HG03457 (cell line): Measurements from ENCODE around the gene AFG3L2.
A peak's percentile ranks its signal among the peaks of the same experiment; 100 is the strongest.

Experiments
- ATAC-seq: cut with Tn5 transposase; IDR thresholded peaks from one replicate; pipeline ENCODE4 v1.9.1; 2021; ENCODE audit warnings: moderate number of reproducible peaks; ENCODE audit not compliant: unreplicated experiment

AFG3L2 gene

DNA sequence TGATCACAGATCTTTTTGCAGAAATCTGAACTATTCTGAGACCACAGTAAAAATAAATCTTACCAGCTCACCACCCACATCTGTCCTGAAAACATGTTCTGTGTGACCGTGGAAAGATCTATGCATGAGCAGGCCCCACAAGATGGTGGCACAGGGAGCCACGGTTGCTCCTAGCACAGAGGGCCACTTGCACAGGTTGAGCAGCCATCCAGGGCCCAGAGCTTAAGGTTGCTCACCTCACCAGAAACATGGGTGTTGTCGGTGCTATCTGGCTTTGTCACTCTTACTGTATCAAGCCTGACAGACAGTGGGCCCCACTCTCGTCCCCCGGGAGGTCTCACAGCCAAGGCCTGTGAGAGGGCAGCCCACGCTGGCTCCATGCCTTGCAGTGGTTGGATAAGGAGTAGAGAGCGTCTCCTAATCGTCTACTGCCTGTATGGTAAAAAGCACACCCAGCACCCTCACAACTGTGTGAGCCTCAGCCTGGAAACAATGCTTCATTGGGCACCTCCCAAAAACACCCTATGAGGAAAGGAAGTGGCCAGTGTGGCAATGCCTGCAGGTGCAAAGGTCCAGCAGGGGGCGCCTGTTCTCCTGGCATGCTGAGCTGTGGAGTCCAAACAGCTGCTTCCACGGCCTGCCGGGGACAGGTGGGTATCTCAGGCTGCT, 49.4 kb downstream of the AFG3L2 start:
- no peak for ATAC-seq

DNA sequence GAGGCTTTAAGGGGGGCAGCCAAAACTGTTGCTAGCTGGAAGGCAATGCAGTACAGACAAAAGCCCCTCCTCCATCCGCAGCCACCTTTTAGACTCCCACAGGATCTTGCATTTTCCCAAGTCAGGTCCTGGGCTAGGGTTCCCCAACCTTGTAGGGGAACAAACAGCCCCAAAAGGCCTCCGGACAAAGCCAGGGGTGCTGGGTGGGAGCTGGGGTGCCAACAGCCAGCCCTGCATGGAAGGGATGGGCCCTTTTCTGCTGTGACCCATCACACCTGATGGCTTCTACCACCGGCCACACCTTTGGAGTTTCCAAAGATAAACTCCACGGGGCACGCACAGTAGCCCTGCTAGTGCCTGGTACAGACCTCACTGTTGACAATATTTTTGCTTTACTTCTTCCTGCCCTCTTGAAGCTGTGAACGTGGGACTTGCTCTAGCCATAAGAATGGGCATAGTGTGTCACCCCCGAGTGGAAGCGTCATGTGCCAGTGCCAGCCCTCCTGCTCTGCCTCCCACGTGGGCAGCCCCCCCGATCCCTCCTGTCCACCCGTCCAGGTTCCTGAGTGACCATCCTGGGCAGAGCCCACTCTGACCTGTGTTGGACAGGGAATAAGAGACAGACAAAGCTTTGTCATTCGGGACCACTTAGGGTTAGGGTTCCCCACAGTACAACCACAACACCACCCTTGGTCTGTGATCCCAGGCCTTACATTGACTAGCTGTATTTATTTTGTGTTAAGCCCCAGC, 50.1 kb downstream of the AFG3L2 start:
- ATAC-seq, result no peak

DNA sequence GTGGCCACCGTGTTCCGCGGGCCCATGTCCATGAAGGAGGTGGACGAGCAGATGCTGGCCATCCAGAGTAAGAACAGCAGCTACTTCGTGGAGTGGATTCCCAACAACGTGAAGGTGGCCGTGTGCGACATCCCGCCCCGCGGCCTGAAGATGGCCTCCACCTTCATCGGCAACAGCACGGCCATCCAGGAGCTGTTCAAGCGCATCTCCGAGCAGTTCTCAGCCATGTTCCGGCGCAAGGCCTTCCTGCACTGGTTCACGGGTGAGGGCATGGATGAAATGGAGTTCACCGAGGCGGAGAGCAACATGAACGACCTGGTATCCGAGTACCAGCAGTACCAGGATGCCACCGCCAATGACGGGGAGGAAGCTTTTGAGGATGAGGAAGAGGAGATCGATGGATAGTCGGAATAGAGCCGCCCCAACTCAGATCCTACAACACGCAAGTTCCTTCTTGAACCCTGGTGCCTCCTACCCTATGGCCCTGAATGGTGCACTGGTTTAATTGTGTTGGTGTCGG, 51.2 kb downstream of the AFG3L2 start:
- ATAC-seq, result no peak

DNA sequence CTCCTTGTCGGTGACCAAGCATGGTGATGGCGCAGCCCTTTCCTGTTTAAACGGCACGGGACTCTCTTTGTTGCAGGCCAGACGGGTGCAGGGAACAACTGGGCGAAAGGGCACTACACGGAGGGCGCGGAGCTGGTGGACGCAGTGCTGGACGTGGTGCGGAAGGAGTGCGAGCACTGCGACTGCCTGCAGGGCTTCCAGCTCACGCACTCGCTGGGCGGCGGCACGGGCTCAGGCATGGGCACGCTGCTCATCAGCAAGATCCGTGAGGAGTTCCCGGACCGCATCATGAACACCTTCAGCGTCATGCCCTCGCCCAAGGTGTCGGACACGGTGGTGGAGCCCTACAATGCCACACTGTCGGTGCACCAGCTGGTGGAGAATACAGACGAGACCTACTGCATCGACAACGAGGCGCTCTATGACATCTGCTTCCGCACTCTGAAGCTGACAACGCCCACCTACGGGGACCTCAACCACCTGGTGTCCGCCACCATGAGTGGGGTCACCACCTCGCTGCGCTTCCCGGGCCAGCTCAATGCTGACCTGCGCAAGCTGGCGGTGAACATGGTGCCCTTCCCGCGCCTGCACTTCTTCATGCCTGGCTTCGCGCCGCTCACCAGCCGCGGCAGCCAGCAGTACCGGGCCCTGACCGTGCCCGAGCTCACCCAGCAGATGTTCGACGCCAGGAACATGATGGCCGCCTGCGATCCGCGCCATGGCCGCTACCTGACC, 51.9 kb downstream of the AFG3L2 start:
- ATAC-seq, result no peak

DNA sequence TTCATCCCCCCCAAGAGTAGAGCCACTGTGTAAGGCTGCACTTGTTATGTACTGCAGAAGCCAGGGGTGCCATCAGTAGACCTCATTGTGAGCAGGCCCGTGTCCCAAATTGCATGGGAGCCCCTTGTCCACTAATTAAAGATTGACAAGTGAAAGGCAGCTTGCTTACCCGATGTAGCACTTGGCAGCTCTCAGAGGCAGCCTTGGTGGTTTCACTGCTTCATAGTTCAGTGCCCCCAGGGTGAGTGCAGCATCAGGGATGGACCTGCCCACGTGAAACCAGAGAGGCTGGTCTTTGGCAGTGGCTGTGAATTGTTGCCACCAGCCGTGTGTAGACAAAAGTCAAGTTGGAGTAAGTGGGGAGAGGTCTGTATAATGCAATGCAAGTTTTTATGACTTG, 55.7 kb downstream of the AFG3L2 start:
- ATAC-seq, result peak; percentile 85

DNA sequence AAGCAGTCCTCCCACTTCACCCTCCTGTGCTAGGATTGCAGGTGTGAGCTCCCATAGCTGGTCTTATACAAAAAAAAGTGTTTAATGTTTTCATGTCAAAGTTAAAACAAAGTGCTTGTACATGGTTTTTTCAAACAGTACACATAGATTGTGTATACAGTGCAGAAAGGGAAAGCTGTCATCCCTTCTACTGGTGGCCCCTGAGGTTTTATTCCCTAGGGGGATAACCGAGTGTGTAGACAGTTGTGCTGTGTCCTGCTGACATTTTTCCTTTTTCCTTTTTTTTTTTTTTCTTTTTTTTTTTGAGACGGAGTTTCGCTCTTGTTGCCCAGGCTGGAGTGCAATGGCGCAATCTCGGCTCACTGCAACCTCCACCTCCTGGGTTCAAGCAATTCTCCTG, 58.2 kb downstream of the AFG3L2 start:
- ATAC-seq, result no peak

DNA sequence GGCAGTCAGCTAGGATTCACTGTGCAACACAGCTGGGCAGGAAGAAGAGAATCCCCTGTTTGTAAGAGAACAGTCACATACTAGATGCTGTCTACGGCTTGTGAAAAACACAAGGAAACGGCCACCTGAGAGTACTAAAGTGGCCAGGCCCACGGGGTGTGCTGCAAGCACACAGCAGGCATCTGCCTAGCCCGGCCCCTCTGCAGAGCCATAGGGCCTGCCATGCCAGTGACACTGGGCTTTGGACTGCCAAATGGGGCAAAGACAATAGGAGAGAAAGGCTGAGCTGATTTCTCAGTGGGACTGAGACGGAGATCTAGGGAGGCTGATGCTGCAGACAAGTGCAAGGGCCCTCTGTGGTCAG, 58.7 kb downstream of the AFG3L2 start:
- ATAC-seq, result no peak

DNA sequence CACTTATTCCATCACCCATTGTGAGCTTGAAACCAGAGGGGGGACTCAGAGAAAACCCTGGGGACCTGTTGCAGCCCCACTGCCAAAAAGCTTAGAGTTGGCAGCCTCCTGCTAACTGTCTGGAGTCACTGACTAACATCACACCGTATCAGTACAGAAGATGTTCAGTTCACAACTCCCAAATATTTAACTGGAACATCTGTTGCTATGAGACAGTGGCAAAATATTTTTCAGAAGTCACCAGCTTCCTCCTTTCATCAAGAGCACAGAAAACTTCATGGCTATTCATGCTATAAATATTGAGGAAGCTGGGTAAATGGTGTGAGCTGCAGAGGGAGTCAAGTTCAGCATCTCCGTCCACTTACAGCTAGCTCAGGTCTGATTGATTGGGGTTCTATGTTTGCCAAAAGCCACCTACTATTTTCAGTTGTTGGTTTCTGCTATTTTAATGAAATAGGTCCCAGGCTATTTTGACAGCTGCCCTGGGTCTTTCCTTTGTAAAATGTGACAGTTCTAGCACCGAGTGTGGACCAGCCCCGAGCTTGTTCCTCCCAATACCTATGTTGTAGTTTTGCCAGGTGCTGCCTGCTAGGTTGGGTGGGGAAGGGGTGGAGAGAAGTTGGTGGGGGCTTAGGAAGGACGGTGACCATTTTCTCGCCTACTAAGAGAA, 59.2 kb downstream of the AFG3L2 start:
- no peak for ATAC-seq

DNA sequence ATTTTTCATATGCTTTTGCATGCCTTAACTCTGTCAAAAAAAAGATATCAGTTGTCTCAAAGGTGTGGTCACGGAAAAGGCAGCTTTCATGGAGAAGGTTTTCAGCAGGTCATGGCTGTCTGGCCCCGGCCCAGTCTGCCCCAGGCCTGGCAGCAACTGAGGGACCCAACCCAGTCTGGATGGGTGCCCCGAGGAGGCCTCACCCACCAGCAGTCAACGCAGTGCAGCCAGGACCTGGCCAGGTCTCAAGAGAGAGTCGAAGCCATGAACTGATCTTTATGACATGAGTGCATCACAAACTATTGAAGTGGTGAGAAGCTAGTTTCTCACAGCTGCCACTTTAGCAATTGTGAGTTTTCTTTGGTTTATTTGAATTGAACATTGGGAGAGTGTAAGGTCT, 61.1 kb downstream of the AFG3L2 start:
- ATAC-seq, result no peak

DNA sequence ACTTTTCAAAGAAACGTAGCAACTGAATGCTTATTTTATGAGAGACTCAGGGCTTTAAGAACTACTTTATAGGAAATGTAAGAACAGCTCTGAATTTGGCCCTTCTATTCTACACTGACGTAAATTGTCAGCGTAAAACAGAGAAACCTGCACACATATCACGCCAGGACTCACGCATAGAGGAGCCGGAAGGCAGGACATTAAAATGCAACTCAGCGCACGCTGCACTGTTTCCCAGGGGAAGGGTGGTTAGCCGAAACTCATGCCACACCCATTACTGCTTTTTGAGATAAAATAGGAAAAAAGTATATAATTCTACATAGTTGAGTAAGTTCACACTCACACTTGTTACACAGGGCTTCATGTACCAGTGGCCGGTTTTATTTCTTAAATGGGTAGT, 61.5 kb downstream of the AFG3L2 start:
- no peak for ATAC-seq

DNA sequence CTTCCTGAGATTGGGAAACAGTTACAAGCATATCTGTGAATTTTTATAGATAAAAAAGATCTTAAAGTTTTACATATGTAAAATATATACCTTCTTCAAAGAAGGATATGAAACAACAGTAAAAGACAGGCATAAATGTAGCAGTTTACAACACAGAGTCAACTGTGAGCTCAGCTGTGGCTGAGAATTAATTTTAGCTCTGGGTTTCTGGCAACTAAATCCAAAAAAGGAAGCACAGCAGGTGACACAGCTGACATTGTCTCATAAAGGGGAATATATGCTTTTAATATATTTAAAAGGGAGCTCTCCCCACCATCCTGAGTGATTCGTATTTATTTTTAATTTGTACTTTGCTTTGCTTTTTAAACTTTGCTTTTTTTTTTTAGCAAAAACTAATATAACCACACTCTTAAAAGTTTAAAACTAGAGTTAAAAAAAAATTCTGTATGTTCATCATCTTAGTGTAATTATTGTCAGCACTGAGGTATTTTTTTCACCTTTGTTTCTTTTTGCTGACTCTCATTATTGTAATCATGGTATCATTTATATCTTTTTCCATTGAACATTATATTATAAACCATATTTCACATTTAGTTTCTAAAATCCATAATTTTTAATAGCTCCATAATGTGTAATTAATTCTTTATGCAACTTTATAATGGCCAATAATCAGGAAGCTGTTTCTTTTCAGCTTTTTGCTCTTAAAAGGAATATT, 62.3 kb downstream of the AFG3L2 start:
- ATAC-seq, result no peak

DNA sequence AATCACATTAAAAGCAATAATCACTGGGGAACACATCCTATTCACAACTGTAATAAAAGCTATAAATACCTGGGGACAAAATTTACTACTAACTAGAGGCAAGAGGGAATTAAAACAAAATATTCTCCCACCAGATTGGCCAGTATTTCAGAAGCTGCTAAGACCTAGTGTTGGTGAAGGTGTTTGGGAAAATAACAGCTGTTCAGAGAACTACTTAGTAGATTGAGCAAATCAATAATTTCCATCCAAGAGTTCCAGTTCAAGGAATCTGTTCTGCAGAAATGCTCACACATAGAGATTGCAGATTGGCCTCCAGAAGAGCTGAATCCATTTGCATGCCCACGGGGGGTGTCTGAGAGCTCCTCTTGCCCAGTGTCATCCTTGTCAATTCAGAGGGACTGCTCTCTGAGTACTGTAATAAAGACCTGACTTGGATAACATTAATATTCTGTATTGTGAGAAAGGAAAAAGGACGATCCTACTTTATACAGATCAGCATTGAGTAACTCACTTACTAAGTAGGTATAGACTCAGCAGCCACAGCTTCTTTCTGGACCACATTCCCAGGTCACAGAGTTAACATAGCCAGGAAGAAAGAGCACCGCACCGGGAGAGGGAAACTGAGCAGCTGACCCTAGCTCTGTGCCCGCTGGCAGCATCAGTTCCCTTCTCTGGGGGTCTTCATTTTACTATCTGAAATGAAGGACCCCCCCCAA, 63.3 kb downstream of the AFG3L2 start:
- ATAC-seq, result no peak

DNA sequence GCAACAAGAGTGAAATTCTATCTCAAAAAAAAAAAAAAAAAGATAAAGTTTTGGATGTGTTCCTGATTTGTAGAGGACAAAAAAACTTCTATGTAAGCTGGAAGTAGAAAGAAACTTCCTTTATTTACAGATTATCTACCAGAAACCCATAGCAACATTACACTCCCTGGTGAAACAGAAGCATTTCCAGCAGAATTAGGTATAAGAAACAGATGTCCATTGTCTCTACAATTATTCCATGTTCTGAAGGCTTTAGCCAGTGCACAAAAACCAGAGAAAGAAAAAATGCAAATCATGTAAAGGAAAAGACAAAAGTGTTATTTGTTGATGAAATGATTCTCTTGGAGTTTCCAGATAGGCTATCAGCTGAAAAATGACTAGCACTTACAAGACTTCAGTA, 64.1 kb downstream of the AFG3L2 start:
- ATAC-seq, result no peak

DNA sequence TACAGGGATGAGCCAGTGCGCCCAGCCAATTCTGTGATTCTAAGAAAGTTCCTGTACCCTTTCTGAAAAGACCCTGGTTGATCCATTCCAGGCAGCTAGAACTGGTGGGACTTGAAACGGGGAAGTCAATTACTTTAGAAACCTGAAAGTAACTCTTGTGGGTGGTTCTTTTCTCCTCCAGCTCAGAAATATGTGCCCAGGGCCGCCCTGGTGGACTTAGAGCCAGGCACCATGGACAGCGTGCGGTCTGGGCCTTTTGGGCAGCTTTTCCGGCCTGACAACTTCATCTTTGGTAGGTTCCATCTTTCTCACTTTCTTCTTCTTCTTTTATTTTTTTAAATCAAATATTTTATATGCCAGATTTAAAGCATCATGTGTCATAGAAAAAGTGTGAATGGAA, 66.3 kb downstream of the AFG3L2 start:
- no peak for ATAC-seq

DNA sequence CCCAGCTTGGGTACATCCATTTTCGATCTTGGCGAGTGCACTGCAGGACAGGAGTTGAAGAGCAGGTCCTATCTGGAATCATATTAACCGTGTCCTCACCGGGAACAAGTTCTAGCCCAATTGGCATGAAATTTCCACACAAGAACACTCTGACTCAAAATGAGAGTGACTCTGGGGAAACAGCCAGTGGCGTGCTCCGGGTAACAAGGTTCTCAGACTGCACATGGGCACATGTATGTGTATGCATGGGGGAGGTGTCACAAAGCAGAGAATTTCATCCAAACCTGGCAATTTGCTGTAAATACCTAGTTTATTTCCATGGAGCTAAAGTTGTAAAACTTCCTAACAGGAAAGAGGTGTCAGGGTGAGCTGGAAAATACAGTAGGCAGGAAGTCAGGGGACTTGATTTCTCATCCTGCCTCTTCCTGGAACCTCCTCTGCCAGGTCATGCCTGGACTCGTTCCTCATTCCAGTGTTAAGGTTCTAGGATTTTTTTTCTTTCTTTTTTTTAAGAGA, 67.3 kb downstream of the AFG3L2 start:
- no peak for ATAC-seq

DNA sequence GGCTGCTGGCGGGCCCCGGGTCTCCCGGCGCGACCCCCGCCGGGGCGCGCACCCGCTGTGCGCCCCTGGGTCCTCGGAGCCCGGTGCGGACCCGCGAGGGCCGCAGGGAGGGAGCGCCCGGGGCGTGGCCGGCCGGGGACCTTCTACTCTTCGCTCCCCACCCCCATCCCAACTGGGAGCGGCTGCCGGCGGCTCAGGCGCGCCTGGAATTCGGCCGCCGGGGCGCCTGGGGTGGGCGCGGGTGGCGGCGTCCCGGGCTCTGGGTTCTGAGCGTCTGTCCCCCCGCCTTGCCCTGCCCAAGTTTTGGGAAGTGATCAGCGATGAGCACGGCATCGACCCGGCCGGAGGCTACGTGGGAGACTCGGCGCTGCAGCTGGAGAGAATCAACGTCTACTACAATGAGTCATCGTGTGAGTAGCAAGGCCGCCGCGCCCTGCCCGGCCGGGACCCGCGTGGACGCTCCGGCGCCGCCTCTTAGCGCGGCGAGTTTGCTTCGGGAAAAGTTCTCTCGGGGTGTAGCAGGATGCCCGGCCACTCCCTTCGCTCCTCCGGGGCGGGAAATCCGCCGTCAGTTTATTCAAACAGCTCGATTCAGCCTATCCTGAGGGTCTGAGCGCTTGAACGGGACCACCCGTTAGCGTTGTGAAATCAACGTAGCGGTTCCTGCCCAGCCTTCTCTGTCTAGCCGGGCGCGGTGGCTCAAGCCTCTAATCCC, 68.5 kb downstream of the AFG3L2 start:
- peak; percentile 40 for ATAC-seq

DNA sequence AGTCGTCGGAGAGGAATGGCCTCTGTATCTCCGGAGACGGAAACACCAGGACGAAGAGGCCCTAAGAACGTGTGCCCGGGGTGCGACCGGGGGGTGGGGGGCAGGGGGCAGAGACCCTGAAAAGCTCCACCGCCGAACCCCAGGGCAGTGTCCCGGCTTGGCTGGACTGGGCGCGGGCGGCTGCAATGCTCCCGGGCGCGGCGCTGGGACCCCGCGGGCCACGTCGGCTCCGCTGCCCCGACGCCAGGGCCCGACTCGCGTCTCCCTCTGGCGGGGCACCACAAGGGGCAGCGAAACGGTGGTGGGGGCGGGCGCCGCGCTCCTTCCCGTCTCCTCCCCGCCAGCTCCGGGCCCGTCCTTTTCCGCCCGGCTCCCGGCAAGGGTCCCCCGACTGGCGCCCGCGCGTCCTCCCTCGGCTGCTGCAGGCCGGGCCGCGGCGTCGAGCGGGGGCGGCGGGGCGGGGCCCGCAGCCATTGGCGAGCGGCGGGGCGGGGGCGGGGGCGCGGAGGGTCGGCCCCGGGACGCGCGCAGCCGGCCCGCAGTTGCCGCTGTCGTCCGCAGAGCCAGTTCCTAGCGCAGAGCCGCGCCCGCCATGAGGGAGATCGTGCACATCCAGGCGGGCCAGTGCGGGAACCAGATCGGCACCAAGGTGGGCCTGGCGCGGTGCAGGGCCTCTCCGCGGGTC, 69.2 kb downstream of the AFG3L2 start, which contains the start of gene TUBB6:
TUBB6 (plus strand) TSS at position 541 of the 685 bp plus-strand sequence; CDS start at position 593, 52 bp downstream.
- ATAC-seq, result peak; percentile 48
